Inferior parietal cortex (tissue), 1 donor: ENCODE data around the gene ZNF254.
"Not testable (repeated sequence)": the region's sequence is repeated elsewhere in the genome, so short reads cannot be mapped to it uniquely, and the experiment has no call there.

Source experiments
- DNase-seq: peaks from one replicate; pipeline ENCODE4 v3.0.0-alpha.2; 2016; ENCODE audit errors: extremely low spot score

The ZNF254 gene

DNA sequence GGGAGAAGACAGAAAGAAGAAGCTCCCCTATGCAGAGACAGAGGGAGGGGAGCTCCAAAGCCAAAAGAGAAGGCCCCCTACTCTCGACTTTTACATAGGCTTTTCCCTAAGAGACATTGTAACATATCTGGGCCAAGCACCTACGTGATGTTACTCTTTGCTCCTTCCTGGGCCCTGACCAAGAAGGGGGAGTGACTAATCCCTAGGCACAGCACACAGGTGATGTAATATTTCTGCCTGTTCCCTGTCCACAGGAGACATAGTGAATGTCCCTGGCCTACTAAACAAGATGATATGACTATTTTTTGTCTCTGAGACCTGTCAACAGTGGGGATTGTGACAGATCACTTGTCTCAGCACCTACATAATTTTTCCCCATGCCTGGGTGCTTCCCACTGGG lies 15.9 kb upstream of the ZNF254 start:
- DNase-seq = no peak

DNA sequence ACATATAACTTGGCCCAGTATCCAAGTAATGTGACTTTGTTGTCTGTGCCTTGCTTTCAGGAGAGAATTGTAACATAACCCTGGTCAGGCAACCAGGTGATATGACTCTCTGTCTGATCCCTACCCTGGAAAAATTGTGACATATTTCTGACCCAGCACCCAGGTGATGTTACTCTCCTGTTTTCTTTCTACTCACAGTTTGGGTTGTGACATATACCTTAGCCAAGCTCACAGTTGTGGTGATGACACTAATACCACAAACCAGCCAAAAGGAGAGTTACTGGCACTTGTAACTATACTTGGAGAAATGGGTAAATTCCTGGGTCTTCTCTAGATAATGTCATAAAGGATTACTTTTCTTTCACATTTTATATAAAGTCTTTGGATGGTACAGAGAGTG lies 14.3 kb upstream of the ZNF254 start:
- DNase-seq = no peak

DNA sequence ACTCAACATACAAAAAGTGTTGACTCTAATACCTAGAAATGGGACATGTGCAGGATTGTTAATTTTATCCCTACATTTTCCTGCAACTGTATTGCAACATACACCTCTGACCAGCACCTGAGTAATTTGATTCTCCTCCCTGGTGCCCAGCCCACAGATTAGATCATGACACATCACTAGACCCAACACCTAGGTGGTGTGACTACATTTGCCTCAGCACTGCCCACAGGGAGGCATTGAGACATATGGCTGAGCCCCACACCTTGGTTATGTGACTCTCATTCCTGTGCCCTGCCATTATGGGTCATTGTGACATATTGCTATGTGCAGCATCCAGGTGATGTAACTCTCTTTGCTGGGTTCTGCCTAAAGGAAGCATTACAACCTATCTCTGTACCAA lies 13.2 kb upstream of the ZNF254 start:
- DNase-seq = no peak

DNA sequence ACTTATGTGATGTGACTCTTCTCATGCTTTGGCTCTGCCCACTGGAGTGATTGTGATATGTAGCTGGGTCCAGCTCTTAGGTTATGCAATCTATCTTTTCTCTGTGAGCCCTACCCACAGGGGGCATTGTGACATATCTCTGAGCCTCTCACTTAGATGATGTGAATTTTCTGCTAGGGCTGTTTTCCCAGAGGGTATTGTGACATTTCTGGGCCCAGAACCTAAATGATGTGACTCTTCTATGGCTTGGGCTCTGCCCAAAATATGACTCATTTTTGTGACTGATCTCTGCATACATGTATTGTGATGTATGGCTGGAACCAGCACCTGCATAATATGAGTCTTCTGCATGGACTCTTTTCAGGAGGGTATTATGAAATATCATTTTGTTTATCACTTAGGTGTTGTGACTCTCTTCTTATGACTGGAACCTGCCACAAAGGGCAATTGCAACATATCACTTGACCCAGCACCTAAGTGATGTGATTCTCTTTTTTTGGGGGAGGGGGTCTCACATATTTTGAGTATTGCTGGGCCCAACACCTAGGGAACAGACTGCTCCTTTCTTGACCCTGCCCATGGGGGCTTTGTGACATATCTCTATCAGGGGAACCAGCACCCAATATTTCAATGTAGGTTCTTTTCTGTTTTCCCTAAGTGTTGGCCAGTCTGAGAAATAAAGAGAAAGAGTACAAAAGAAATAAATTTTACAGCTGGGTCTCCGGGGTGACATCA lies 12.1 kb upstream of the ZNF254 start:
- DNase-seq = no peak

DNA sequence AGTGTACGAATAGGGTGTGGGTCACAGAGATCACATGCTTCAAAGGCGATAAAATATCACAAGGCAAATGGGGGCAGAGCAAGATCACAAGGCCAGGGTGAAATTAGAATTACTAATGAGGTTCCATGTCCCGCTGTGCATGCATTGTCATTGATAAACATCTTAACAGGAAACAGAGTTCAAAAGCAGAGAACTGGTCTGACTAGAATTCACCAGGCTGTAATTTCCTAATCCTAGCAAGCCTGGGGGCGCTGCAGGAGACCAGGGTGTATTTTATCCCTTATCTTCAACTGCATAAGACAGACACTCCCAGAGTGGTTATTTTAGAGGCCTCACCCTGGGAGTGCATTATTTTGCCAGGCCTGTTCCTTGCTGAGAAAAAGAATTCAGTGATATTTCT lies 11.5 kb upstream of the ZNF254 start:
- DNase-seq = not testable (repeated sequence)

DNA sequence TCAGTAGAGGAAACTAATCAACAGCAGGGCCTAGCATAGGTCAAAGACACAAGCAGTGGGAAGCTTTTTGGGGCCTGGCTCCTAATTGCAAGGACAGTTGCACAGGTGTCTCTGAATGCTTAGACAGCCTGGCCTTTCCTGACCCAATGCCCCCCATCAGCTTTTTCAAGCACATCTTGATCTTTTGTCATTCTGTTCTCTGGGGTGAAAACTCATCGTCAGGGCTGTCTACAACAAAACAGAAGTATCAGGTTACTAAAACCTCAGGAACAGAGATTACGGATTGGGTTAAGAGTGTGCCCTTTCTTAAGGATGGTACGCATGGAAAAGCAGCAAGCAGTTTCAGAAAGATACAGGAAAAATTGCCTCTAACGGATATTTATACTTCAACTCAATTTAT lies 8.3 kb upstream of the ZNF254 start:
- DNase-seq = no peak

DNA sequence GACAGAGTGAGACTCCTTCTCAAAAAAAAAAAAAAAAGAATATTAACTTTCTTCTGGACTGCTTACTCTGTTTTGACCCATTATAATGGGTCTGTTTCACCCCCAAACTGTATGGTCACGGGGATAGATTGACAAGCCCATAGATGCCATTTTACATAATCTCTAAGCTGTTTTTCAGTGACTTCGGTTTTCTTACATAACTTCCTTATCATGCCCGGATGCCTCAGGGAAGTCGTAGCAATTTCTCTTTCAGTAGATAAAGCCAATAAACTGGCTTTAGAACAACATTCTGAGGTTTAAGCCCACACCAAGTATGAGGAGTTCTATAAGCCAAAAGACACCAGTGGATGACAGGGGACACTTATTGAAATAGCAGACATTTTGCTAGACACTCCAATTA lies 5.9 kb upstream of the ZNF254 start:
- DNase-seq = no peak

DNA sequence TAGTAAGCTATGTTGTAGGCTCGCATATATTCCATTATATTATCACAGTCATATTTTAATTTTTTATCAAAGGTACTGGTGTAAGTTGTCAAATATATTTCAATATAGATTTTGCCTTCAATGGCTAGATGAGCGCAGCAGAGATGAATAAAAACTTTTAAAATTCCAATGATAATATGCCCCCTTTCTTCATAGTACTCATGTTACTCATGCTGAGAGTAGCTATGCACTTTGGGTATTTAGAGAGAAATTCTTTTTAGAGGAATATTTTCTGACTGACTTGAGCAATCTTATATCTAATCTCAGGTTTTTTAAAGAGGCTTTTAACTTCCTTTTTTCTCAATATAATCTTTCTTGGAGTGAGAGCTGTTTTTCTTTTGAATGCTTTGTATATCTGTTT lies 11.4 kb downstream of the ZNF254 start:
- DNase-seq = no peak

DNA sequence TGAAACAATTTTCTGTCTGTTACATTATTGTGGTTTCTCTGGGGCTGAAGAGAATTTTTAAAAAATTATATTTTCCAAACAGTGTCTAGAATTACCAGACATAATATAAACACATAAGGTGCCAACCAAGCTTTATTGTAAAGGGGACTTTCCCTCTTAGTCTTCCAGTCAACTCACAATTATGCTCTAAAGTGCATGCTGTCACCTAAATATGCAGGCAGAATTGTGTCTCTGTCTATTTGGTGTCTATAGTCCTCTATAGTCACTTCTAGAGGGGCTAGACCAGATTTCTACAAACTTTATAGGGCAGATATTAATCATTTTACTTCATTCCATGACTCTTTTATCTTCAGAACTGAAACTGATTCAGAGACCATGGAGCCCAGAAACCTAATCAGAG lies 12.8 kb downstream of the ZNF254 start:
- no peak for DNase-seq

DNA sequence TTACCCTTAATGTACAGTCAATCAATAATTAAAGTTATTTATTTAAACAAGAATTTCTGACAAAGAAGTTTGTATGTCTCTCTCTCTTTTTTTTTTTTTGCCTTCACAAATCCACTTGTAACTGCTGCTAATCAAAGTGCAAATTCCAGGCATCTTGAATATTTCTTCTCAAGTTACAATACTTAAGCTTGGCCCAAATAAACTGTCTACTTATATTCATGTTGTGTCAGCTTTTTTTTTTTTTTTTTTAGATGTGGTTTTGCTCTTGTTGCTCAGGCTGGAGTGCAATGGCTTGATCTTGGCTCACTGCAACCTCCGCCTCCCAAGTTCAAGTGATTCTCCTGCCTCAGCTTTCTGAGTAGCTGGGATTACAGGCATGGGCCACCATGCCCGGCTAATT lies 13.6 kb downstream of the ZNF254 start:
- DNase-seq = not testable (repeated sequence)

DNA sequence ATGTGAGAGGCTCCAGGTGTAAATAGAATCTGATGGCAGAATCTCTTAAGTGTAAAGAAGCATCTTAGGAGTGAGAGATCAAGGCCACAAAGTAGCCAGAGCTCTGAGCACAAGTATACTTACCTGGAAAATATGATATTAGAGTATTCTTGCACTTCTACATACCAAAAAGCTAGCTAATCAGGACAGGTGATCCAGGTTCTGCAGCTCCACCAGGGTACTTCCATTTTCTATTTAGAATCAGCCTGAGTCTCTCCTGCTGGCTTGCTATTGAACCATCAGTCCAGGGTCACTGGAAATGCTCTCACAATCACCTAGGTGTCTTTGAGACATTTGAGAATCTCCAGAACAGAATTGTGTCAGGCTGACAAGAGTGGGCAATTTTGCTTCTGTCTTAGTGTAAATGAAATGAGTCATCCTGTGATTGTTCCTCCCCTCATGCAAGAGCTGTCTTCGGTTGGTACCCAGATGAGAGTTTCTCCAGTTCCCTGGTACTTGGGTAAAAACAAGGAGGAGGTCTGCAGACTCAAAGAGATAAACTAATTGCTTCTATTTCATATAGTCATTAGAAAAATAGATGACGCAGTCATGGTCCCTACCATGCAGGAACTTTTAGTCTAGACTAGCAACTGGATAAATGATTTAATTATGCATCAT lies 14.6 kb downstream of the ZNF254 start:
- DNase-seq = no peak

DNA sequence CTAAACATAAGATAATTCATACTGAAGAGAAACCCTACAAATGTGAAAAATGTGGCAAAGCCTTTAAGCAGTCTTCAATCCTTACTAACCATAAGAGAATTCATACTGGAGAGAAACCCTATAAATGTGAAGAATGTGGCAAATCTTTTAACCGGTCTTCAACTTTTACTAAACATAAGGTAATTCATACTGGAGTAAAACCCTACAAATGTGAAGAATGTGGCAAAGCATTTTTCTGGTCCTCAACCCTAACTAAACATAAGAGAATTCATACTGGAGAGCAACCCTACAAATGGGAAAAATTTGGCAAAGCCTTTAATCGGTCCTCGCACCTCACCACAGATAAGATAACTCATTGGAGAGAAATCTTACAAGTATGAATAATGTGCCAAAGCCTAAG lies 40.6 kb downstream of the ZNF254 start:
- DNase-seq = no peak

DNA sequence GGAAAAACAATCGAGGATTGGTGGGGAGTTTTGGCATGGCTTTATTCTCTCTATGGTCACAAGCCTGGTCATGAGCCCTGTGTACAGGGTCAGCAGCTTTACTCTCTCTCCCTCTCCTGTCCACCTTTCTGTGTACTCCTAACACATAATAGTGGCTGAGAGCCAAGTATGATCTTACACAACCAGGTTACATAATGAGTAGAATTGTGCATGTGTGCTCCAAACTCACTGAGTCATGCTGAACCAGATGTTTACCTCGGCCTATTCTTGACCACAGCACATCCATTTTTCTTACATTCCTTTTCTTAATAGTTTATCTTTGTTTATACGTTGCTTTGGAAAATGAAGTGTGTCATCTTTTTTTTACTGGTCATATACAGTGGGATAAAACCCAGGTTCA lies 53.1 kb downstream of the ZNF254 start:
- no peak for DNase-seq

DNA sequence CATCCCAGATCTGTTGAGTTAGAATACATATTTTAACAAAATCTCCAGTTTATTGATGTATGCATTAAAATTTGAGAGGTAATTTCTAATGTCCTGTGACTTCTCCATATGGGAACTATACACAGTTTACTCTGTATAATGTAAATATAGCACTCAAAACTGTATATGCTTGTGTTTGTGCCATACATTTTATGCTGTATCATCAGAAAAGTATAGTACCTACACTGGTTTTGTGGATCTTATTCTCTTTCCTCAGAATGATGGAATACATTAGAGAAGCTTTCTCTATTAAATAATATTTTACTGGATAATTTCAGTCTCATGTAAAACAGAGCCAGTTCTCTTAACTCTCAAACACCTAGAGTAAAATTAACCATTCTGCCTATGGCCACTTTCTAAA lies 53.6 kb downstream of the ZNF254 start:
- DNase-seq = no peak

DNA sequence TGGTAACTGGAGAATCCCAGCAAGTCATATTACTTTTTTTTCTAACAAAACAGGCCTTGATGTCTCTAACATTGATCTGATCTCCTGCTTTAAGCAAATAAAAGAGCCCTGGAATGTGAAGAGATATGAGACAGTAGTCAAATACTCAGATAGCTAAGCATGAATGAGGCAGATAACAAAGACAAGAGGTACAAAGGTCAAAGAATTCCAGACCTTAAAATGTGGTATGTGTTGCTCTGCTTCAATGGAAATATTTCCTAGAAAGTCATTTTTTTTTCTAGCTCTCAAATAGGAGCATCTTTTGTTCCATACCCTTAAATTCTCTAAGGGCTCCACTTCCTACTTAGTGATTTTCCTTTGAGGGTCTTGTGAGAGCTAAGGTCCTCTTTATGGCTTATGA lies 54.6 kb downstream of the ZNF254 start:
- DNase-seq = no peak

DNA sequence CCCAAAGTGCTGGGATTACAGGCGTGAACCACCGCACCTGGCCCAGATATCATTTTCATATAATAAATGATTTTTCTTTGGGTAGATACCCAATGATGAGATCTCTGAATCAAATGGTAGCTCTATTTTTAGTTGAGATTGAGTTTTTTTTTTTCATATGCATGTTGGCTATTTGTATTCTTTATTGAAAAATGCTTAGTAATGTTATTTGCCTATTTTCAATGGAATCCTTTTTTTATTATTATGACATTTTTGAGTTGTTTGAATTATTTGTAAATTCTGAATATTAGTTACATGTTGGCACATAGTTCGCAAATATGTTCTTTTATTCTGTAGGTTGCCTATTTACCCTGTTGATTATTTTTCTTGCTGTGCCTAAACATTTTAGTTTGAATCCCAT lies 55.8 kb downstream of the ZNF254 start:
- DNase-seq = no peak

DNA sequence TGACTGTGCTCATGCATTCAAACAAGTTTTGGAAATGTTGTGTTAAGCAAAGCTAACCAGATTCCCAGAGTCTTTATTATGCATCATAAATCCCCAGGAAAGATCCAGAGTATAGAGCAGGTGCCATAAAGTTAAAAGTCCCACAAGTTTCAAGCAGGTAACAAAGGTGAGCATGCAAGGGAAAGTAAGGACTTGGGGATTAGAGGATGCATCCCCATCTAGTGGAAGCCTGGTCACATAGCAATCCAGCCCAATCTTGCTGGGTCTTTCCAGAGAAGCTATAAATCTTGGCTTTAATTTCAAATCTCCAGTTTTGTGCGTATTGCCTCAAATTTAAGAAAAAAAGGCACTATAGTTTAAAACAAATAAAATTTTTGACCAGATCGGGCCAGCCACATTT lies 72.7 kb downstream of the ZNF254 start:
- DNase-seq = no peak

DNA sequence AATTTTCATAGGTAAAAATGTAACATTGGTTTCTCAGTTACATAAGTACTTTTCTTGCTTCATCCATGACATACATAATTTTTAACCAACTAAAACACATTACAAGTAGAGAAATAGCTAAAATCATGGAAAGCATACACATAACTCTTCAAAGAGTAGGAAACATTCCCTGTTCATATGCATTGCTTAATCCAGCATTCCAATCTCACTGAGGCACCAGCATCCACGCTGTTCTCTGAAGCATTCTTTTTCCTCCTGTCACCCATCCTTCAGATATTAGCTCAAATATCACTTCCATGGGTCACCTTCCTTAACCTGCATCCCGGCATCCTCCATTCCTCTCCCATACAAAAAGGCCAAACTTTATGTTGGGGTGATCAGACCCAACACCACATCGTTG lies 79.1 kb downstream of the ZNF254 start:
- DNase-seq = no peak

DNA sequence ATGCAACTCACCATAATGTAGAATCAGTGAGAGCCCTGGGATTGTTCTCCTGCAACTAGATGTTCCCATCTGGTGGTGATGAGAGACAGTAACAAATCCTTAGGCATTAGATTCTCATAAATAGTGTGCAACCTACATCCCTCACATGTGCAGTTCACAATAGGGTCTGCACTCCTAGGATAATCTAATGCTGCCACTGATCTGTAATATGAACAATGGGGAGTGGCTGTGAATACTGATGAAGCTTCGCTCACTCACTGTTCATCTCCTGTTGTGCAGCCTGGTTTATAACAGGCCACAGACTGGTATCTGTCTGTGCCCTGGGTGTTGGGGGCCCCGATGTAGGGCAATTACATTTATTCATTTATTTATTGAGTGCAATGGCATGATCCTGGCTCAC lies 86.9 kb downstream of the ZNF254 start:
- DNase-seq = no peak

DNA sequence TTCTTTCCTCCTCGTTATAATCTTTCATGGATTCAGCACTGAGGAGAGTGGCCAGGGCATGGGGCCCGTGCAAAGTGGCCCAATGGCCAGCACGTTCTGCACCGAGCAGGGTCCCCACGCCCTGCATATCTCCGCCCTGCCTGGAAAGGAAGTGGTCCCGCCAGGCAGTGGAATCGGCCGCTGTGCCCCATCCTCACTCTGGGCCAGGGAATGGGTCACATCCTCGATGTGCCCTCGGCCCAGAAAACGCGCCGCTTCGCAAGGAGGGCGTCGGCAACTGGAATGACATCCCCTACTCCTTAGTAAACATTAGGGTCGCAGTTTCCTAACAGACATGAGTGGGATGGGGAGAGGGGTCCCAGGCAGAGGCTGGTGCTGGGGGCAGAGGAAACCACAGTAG lies 90.7 kb downstream of the ZNF254 start:
- DNase-seq = no peak

DNA sequence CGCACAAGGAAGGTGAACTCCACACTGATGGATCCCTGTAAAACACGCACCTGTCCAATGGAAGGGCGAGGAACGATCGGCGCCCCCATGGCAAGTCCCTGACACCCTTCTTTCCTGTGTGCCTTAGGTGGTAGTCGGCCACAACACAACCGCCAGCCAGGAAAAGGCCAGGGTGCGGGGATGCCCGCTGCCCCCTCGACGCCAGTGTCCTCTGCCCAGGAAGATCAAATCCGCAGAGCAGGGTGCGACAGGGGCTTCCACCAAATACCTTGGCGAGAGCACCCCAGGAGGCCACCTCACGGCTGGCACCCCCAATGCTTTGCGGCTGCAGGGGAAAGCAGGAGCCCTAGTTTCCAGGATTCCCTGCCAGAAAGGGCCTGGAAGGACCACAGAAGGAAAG lies 91.2 kb downstream of the ZNF254 start:
- DNase-seq = no peak
